GM12872 (cell line): ENCODE measurements around the gene CAPN14.

Source experiments
- TF ChIP-seq, protein P1 (sequence below): IDR thresholded peaks from 3 replicates; pipeline ENCODE4 v1.5.1; 2011; ENCODE audit warnings: low read depth, mild to moderate bottlenecking, low read length, moderate library complexity; ENCODE audit not compliant: insufficient read depth

CAPN14 gene

DNA sequence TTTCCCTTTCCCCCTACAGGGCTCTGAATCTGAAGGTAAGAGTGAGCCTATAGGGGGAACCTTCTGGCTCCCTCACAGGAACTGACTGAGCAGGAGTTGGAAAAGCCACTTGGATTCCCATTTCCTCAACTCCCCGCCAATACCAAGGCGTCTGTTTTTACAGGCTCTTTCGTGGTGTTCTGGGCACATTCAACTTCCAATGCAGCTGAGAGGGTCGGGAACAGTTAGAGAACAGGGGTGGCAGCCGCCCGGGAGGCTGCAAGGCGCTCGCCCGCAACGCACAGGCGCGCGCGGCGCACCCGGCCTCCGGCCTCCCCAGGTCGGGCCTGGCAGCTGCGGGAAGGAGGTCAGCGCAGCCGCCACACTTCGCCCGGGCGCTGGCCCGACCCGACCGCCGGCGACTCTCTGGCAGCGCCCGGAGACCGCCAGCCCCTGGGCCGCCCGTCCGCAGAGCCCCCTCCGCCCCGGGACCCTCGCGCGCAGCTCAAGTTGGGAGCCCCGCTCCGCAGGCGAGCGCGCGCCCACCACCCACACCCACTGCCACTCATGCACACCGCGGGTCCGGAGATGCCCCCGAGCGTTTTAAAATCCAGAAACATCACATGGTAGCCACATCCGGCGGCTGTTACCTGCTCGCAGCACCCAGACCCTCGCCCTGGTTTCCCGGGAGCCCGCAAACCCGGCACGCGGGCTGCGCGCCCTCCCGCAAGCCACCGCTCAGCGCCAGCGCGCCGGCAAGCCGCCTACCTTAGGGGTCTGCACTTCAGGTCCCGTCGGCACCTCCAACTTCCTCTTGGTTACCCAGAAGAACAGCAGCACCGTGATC, 79.9 kb downstream of the CAPN14 start:
- TF ChIP-seq, protein P1, sequence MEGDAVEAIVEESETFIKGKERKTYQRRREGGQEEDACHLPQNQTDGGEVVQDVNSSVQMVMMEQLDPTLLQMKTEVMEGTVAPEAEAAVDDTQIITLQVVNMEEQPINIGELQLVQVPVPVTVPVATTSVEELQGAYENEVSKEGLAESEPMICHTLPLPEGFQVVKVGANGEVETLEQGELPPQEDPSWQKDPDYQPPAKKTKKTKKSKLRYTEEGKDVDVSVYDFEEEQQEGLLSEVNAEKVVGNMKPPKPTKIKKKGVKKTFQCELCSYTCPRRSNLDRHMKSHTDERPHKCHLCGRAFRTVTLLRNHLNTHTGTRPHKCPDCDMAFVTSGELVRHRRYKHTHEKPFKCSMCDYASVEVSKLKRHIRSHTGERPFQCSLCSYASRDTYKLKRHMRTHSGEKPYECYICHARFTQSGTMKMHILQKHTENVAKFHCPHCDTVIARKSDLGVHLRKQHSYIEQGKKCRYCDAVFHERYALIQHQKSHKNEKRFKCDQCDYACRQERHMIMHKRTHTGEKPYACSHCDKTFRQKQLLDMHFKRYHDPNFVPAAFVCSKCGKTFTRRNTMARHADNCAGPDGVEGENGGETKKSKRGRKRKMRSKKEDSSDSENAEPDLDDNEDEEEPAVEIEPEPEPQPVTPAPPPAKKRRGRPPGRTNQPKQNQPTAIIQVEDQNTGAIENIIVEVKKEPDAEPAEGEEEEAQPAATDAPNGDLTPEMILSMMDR, result no peak

DNA sequence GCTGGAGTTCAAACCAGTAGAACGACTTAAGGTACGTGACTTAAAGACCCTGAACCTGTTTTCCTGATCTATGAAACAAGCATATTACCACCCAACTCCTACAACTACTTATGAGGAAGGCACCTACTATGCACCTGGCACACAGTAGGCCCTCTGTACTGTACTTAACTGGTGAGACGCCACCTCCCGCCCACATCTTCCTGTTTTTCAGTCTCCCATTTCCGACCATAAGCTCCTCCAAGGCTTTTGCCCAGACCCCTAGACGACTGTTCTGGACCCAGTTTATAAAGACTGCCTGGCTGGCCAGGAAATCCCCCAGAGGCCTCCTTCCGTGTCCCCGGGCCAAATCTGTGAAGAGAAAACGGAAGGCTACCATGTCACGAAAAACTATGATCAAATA, 80.6 kb downstream of the CAPN14 start:
- TF ChIP-seq, protein P1, result no peak

DNA sequence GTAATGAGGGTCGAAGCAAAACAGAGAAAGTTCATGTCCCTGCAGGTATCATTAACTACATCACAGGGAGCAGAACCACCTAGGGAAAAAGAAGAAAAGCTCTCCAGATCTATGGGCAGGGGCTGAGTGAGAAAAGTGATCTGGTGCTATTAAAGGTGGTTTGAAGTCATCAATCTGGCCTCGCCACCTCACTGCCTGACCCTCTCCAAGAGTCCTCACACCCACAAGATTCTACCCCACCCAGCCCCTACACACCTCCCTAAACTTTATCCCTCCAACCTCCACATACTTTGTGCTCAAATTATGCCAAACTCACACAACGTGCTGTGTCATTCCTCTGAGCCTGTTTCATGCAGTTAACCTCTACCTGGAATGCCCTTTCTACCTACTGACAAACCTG, 81.3 kb downstream of the CAPN14 start:
- TF ChIP-seq, protein P1, result no peak

DNA sequence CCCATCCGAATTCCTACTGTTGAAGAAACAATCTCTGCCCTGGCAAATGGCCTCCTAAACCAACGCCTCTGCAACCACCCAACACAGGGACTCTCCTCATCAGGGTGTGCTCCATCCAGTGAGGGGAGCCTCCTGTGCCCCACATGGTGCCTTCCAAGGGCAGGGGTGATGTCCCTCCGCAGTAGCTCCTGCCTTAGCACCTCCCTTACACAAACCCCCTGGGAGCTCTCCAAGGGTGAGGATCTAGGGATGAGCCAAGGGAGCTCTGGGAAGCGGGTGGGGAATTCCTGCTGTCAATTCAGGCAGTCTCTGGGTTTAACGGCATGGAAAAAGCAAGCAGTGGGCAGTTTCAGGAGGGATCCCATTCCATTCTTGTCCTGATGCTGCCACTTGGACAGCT, 82.8 kb downstream of the CAPN14 start:
- TF ChIP-seq, protein P1, result no peak

DNA sequence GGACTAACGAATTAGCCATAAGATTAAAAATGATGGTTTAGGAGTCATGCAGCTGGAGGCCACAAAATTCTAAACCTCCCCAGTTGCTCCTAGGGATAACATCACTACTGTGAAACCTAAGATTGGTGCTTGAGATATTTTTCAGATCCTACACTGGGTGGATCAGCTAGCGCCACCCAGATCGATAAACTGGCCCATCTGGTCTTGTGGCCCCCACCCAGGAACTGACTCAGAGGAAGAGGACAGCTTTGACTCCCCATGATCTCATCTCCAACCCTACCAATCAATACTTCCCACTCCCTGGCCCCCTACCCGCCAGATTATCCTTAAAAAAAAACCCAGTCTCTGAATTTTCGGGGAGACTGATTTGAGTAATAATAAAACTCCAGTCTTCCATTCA, 84.5 kb downstream of the CAPN14 start:
- TF ChIP-seq, protein P1, result no peak

DNA sequence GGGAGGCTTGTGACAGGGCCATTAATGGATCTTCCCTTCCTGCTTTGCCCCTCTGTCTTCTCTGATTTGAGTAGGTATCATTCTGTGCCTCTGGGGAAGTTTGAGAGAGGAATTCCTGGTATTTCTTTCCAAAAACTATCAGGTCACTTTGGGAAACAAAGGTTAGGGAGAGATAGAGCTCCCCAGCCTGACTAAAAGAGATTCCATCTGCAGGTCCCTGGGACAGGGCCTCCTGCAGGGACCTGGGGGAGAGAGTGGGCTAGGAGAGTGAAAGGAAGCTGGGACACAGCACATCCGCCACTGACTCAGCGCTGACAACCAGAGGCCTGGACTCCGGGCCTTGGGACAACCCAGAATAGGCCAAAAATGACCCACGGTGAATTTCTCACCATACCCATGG, 85.4 kb downstream of the CAPN14 start:
- TF ChIP-seq, protein P1, result no peak

DNA sequence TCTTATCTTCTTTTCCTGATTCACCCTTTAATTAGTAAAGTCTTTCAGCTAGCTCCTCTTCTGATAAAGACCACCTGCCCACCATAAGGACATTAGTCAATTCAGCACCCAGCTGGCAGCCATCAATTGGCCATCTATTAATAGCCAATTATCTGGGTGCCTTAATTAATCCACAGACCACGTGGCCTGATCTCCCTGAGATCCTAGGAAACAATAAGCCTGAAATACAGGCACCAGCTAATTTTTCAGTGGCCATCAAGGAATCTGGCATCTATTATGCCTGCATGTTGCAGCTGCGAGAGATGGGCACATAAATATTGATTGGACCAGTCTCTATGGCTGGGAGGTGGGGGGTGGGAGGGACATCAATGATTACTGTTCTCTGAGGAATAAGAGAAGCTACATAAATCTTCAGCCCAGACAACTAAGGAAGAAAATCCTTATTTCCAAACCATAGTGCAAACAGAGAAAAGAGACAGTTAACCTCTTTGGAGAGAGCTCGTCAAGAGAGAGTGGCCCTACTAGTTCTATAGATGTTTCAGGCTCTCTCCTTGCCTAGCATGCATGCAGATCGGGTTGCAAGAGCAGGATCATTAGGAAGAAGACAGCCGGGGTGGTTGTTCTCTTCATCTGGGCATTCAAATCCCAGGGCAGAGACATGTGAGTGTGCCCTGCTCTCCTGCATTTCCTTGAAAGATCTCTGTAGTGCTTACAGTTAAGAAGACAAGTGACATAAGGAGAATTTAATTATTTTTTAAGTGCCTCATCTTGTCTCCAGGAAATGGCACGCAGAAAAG, 87.7 kb downstream of the CAPN14 start:
- TF ChIP-seq, protein P1, result no peak
